ENCODE data around the gene HSD17B3. TPM values are rescaled to one million over a fixed set of nuclear protein-coding genes. Genes with fewer than 3 reads are reported as not detected.

HSD17B3 gene
- total RNA-seq, 3 donors from 2014 or later: 1.4 to 1.9 (median 1.6) TPM

GRCh38 chr9:96217294-96217707 lies 84.7 kb downstream of the HSD17B3 start:
- peak in 1 of 3 donors; percentile 40 for DNase-seq
- intact Hi-C loops (cut with DNase I, micrococcal nuclease): no loop called here
- Histone ChIP-seq H3K36me3 (ENCODE audit: low read depth) (no peaks in the 10 kb centered on the region), H3K4me3 (no peak overlapping the region), H3K9me3 (no peaks in the 10 kb centered on the region), H3K4me1 (ENCODE audit: low read depth) (peaks cover 10% of the 10 kb centered on the region)
- no peak for ATAC-seq
- no peak for TF ChIP-seq CTCF (IDR thresholded peaks at IDR 0.05)

- no peak overlapping the region for H3K4me3 ChIP-seq
- no peaks in the 10 kb centered on the region for H3K36me3 ChIP-seq (ENCODE audit: low read depth)
- DNase-seq (no peak), ATAC-seq (no peak)
- intact Hi-C loops (cut with DNase I, micrococcal nuclease): no loop called here
- H3K4me1 ChIP-seq (ENCODE audit: low read depth): peaks cover 10% of the 10 kb centered on the region
- H3K9me3 ChIP-seq: no peaks in the 10 kb centered on the region
- TF ChIP-seq CTCF (IDR thresholded peaks at IDR 0.05): no peak
Observed at GRCh38 chr9:96216583-96216982, 85.4 kb downstream of the HSD17B3 start.

GRCh38 chr9:96215841-96216240 lies 86.1 kb downstream of the HSD17B3 start:
- H3K4me1 ChIP-seq (ENCODE audit: low read depth): peaks cover 10% of the 10 kb centered on the region
- H3K4me3 ChIP-seq: no peak overlapping the region
- intact Hi-C loops (cut with DNase I, micrococcal nuclease): no loop called here
- no peaks in the 10 kb centered on the region for H3K36me3 ChIP-seq (ENCODE audit: low read depth)
- DNase-seq: no peak
- ATAC-seq: no peak
- TF ChIP-seq CTCF (IDR thresholded peaks at IDR 0.05): no peak
- H3K9me3 ChIP-seq: no peaks in the 10 kb centered on the region

- Histone ChIP-seq H3K9me3 (no peaks in the 10 kb centered on the region), H3K4me1 (ENCODE audit: low read depth) (peaks cover 10% of the 10 kb centered on the region), H3K36me3 (ENCODE audit: low read depth) (no peaks in the 10 kb centered on the region), H3K4me3 (no peak overlapping the region)
- no peak for DNase-seq
- TF ChIP-seq CTCF (IDR thresholded peaks at IDR 0.05): no peak
- no peak for ATAC-seq
- intact Hi-C loops (cut with DNase I, micrococcal nuclease): no loop called here
Observed at GRCh38 chr9:96214635-96215034, 87.3 kb downstream of the HSD17B3 start.

- ATAC-seq (peak; percentile 29), DNase-seq (no peak)
- TF ChIP-seq CTCF (IDR thresholded peaks at IDR 0.05): no peak
- Histone ChIP-seq H3K9me3 (no peaks in the 10 kb centered on the region), H3K4me1 (ENCODE audit: low read depth) (no peaks in the 10 kb centered on the region), H3K36me3 (ENCODE audit: low read depth) (no peaks in the 10 kb centered on the region), H3K4me3 (no peak overlapping the region)
- intact Hi-C loops (cut with DNase I, micrococcal nuclease): no loop called here
Observed at GRCh38 chr9:96209407-96210271, 92.3 kb downstream of the HSD17B3 start.
